Caco-2 (cell line): ENCODE data around the gene DONSON. TPM values are rescaled to one million over a fixed set of nuclear protein-coding genes. Genes with fewer than 3 reads are reported as not detected.

Source experiments
- BruUV-seq: library from RNA; stranded (reverse); fragments of 400-500 nt; replicated peaks from 2 replicates; lab custom pipeline; 2021; lab: Mats Ljungman, UMichigan
- CTCF ChIA-PET: fragments of 300-600 bp; sonication (Branson Sonifier 250); formaldehyde crosslinking; loops from one replicate; lab custom pipeline; 2022; ENCODE audit warnings: antibody characterized with exemption; lab: Charles Lee
- POLR2A ChIA-PET: fragments of 300-600 bp; sonication (Branson Sonifier 250); formaldehyde crosslinking; loops from one replicate; lab custom pipeline; 2022; ENCODE audit warnings: antibody characterized with exemption; lab: Charles Lee
- DNase-seq, 2 experiments: peaks; one replicate each; pipeline versions ENCODE4 v3.0.0 to v3.0.0-alpha.2; 2020 to 2022
- H3K27me3 ChIP-seq: replicated peaks from 2 replicates; pipeline ENCODE4 v1.6.0; 2011; ENCODE audit warnings: low read length; ENCODE audit not compliant: control insufficient read depth, insufficient read depth
- H3K36me3 ChIP-seq: 2 replicates; pipeline ENCODE4 v1.5.1; 2011; ENCODE audit warnings: low read length; ENCODE audit not compliant: control insufficient read depth, insufficient read depth
- H3K4me1 ChIP-seq: fragments of 250-450 bp; sonication (Bioruptor Pico); 2 replicates; pipeline ENCODE4 v1.5.1; 2020; ENCODE audit warnings: mild to moderate bottlenecking
- H3K4me3 ChIP-seq: 2 replicates; pipeline ENCODE4 v1.5.1; 2011; ENCODE audit warnings: low read depth, mild to moderate bottlenecking, control low read depth, low read length
- H3K9me3 ChIP-seq: fragments of 250-450 bp; sonication (Bioruptor Pico); 2 replicates; pipeline ENCODE4 v1.5.1; 2020; ENCODE audit warnings: mild to moderate bottlenecking, moderate library complexity
- H3K27ac Mint-ChIP-seq: one replicate; pipeline ENCODE4 v1.8.0; 2022; ENCODE audit warnings: mixed read lengths; ENCODE audit not compliant: unreplicated experiment
- H3K27me3 Mint-ChIP-seq: one replicate; pipeline ENCODE4 v1.8.0; 2022; ENCODE audit warnings: mixed read lengths; ENCODE audit not compliant: insufficient read depth, unreplicated experiment
- H3K36me3 Mint-ChIP-seq: one replicate; pipeline ENCODE4 v1.8.0; 2022; ENCODE audit warnings: mild to moderate bottlenecking, mixed read lengths; ENCODE audit not compliant: insufficient read depth, unreplicated experiment
- H3K4me1 Mint-ChIP-seq: one replicate; pipeline ENCODE4 v1.8.0; 2022; ENCODE audit warnings: low read depth, mixed read lengths; ENCODE audit not compliant: unreplicated experiment
- H3K4me3 Mint-ChIP-seq: one replicate; pipeline ENCODE4 v1.8.0; 2022; ENCODE audit warnings: mild to moderate bottlenecking, moderate library complexity, mixed read lengths; ENCODE audit not compliant: unreplicated experiment
- H3K9me3 Mint-ChIP-seq: one replicate; pipeline ENCODE4 v1.8.0; 2022; ENCODE audit warnings: mixed read lengths; ENCODE audit not compliant: unreplicated experiment
- intact Hi-C: fragments of 100-400 bp; cut with micrococcal nuclease; formaldehyde crosslinking; loops from one replicate; pipeline ENCODE4 v1.10.0; 2022; ENCODE audit not compliant: unreplicated experiment
- total RNA-seq: library from RNA; stranded (reverse); gene quantifications from 2 replicates; pipeline ENCODE4 v1.2.3, GENCODE V29; 2022
- TF ChIP-seq, protein P1 (sequence below), 2 experiments: fragments of 200-600 bp in 1 of 2; IDR thresholded peaks; 1 replicate in 1 of 2; 2 replicates in 1 of 2; pipeline versions ENCODE4 v1.5.1 to v1.8.0; 2011 to 2022; ENCODE audit warnings: antibody characterized with exemption in 1 of 2, control low read depth in 1 of 2, inconsistent platforms in 1 of 2, low read depth in 1 of 2, low read length in 1 of 2, mild to moderate bottlenecking in 1 of 2, moderate library complexity in 1 of 2; ENCODE audit not compliant: insufficient read depth in 1 of 2, severe bottlenecking in 1 of 2, unreplicated experiment in 1 of 2

Gene DONSON
- total RNA-seq, 1 experiment from 2014 or later = 36.2 TPM

- Mint-ChIP-seq H3K9me3 (no peaks in the 10 kb centered on the region), H3K36me3 (peaks cover 87% of the 10 kb centered on the region), H3K27me3 (no peaks in the 10 kb centered on the region), H3K4me3 (no peak overlapping the region), H3K27ac (peak overlapping the region; percentile 55), H3K4me1 (peaks cover 6% of the 10 kb centered on the region)
- H3K27me3 ChIP-seq = no peaks in the 10 kb centered on the region
- intact Hi-C loops = no loop called here
- DNase-seq = no peak
- H3K9me3 ChIP-seq = no peaks in the 10 kb centered on the region
- peaks cover 11% of the 10 kb centered on the region for H3K4me1 ChIP-seq
- no peaks in the 10 kb centered on the region; the same call in 1 of the 2 replicates for H3K36me3 ChIP-seq
- ChIA-PET POLR2A (no interaction called here), CTCF (no interaction called here)
- no TSS peak for BruUV-seq
- no peak overlapping the region for H3K4me3 ChIP-seq
- TF ChIP-seq, protein P1, sequence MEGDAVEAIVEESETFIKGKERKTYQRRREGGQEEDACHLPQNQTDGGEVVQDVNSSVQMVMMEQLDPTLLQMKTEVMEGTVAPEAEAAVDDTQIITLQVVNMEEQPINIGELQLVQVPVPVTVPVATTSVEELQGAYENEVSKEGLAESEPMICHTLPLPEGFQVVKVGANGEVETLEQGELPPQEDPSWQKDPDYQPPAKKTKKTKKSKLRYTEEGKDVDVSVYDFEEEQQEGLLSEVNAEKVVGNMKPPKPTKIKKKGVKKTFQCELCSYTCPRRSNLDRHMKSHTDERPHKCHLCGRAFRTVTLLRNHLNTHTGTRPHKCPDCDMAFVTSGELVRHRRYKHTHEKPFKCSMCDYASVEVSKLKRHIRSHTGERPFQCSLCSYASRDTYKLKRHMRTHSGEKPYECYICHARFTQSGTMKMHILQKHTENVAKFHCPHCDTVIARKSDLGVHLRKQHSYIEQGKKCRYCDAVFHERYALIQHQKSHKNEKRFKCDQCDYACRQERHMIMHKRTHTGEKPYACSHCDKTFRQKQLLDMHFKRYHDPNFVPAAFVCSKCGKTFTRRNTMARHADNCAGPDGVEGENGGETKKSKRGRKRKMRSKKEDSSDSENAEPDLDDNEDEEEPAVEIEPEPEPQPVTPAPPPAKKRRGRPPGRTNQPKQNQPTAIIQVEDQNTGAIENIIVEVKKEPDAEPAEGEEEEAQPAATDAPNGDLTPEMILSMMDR (IDR thresholded peaks at IDR 0.05; ENCODE audit: insufficient read depth in 1 of 2, low read depth in 1 of 2, low read length in 1 of 2, severe bottlenecking in 1 of 2, unreplicated experiment in 1 of 2) = no peak
Measured at GRCh38 chr21:33572350-33572749, 16.1 kb downstream of the DONSON start.

DNA sequence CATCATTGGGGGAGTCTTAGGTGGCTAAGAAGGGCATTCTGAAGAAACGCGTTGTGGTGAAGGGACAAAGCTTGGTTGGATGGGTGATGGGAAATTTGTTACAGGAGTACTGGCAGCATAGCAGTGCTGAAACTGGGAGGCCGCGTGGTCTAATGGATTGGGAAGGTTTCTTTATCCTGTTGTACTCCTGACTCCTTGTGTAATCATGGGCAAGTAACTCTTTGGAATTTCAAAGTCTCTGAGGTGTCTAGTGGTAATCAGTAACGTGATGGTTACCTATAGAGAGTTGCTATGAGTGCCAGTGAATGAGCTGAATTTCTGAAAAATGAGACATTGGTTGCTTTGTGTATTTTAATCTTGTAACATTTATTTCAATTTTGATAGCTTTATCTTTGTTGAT, 18.5 kb downstream of the DONSON start:
- no peaks in the 10 kb centered on the region for H3K4me1 ChIP-seq
- DNase-seq = no peak
- Mint-ChIP-seq H3K36me3 (peaks cover 67% of the 10 kb centered on the region), H3K9me3 (no peaks in the 10 kb centered on the region), H3K27me3 (no peaks in the 10 kb centered on the region), H3K4me3 (no peak overlapping the region), H3K4me1 (no peaks in the 10 kb centered on the region), H3K27ac (no peak overlapping the region)
- TF ChIP-seq, protein P1 (IDR thresholded peaks at IDR 0.05; ENCODE audit: insufficient read depth in 1 of 2, low read depth in 1 of 2, low read length in 1 of 2, severe bottlenecking in 1 of 2, unreplicated experiment in 1 of 2) = no peak
- H3K4me3 ChIP-seq = no peak overlapping the region
- no peaks in the 10 kb centered on the region for H3K9me3 ChIP-seq
- H3K27me3 ChIP-seq = no peaks in the 10 kb centered on the region
- CTCF ChIA-PET = interaction anchor here (1.2 kb wide), 1 partner anchor 36 kb away, joined by 4 read pairs; no protein-coding TSS in a partner anchor
- intact Hi-C loops = no loop called here
- no peaks in the 10 kb centered on the region; the same call in 1 of the 2 replicates for H3K36me3 ChIP-seq
- no TSS peak for BruUV-seq
- POLR2A ChIA-PET = no interaction called here

- Mint-ChIP-seq H3K4me3 (no peak overlapping the region), H3K36me3 (peaks cover 64% of the 10 kb centered on the region), H3K4me1 (no peaks in the 10 kb centered on the region), H3K27ac (no peak overlapping the region), H3K9me3 (no peaks in the 10 kb centered on the region), H3K27me3 (no peaks in the 10 kb centered on the region)
- Histone ChIP-seq H3K36me3 (no peaks in the 10 kb centered on the region; the same call in 1 of the 2 replicates), H3K9me3 (no peaks in the 10 kb centered on the region), H3K4me3 (no peak overlapping the region), H3K27me3 (no peaks in the 10 kb centered on the region), H3K4me1 (no peaks in the 10 kb centered on the region)
- no TSS peak for BruUV-seq
- intact Hi-C loops = no loop called here
- POLR2A ChIA-PET = no interaction called here
- DNase-seq = no peak
- TF ChIP-seq, protein P1 (IDR thresholded peaks at IDR 0.05; ENCODE audit: insufficient read depth in 1 of 2, low read depth in 1 of 2, low read length in 1 of 2, severe bottlenecking in 1 of 2, unreplicated experiment in 1 of 2) = no peak
- CTCF ChIA-PET = no interaction called here
Measured at GRCh38 chr21:33568448-33568847, 20.0 kb downstream of the DONSON start.
